Measurements from ENCODE around the gene CALCOCO1. TPM values are rescaled to one million over a fixed set of nuclear protein-coding genes. Genes with fewer than 3 reads are reported as not detected.
"Not testable (repeated sequence)": the region's sequence is repeated elsewhere in the genome, so short reads cannot be mapped to it uniquely, and the experiment has no call there.

The CALCOCO1 gene
- total RNA-seq, 1 donor from 2014 or later = 68.4 TPM

DNA sequence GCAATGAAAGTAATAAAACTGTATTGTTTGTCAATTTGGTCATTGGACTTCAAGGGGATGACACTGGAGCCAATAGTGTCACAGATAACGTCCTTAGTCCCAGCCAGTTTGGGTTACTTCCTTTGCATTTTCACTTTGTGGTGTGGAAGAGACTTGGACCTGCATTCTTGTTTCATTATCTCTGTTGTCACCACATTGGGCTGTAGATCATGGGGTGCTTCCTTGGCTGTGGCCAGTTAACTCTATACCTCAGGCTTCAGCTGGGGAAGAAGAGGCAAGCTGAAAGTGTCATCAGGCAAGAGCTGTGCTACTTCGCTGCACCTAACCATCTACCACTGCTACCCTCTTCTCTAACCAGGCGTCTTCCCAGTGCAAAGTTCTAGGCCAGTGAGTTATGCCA, 39.6 kb upstream of the CALCOCO1 start:
- Histone ChIP-seq H3K36me3 (ENCODE audit: control insufficient read depth, insufficient read depth, low read length) (no peaks in the 10 kb centered on the region), H3K27me3 (ENCODE audit: control insufficient read depth, insufficient read depth, low read length) (peaks cover 13% of the 10 kb centered on the region), H3K4me3 (ENCODE audit: low read depth, low read length) (no peak overlapping the region)
- TF ChIP-seq, protein P1, sequence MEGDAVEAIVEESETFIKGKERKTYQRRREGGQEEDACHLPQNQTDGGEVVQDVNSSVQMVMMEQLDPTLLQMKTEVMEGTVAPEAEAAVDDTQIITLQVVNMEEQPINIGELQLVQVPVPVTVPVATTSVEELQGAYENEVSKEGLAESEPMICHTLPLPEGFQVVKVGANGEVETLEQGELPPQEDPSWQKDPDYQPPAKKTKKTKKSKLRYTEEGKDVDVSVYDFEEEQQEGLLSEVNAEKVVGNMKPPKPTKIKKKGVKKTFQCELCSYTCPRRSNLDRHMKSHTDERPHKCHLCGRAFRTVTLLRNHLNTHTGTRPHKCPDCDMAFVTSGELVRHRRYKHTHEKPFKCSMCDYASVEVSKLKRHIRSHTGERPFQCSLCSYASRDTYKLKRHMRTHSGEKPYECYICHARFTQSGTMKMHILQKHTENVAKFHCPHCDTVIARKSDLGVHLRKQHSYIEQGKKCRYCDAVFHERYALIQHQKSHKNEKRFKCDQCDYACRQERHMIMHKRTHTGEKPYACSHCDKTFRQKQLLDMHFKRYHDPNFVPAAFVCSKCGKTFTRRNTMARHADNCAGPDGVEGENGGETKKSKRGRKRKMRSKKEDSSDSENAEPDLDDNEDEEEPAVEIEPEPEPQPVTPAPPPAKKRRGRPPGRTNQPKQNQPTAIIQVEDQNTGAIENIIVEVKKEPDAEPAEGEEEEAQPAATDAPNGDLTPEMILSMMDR (IDR thresholded peaks at IDR 0.05; ENCODE audit: insufficient read depth, low read length, poor library complexity, severe bottlenecking) = no peak
- DNase-seq (ENCODE audit: low read depth) = no peak

DNA sequence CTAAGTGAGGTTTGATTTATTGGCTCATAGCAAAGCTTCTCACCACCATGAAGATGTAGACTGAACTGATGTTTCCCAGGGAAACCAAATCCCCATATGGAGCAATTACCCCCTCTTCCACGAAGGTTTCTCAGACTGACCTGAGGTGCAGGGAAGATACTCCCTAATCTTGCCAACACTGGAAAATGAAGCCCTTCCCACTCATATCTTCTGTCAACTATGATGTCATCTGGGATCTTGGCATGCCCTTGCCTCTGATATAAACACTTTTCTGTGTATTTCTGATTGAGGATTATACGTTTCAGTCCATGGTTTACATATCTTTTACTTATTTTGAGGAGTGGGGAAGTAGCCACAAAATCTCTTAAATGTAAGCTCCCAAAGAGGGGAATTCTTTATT, 38.6 kb upstream of the CALCOCO1 start:
- Histone ChIP-seq H3K4me3 (ENCODE audit: low read depth, low read length) (no peak overlapping the region), H3K36me3 (ENCODE audit: control insufficient read depth, insufficient read depth, low read length) (no peaks in the 10 kb centered on the region), H3K27me3 (ENCODE audit: control insufficient read depth, insufficient read depth, low read length) (peaks cover 15% of the 10 kb centered on the region)
- TF ChIP-seq, protein P1 (IDR thresholded peaks at IDR 0.05; ENCODE audit: insufficient read depth, low read length, poor library complexity, severe bottlenecking) = no peak
- no peak for DNase-seq (ENCODE audit: low read depth)

DNA sequence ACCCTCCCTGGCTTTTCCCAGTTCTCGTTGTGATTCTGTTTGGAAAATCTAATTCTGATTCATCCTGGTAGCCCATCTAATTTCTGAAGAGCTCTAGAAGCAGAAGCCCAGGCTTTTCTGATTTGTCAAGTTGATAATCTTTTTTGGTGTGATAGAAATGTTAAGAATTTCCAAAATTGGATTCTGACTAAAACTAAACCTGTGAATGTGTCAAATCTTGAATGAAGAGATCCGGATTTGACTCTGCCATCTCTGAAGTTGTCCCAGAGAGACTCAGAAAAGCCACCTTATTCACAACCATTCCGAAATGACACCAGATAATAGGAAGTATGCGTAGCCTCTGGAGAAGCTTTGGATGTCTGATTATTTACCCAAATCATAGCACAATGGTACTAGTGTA, 37.4 kb upstream of the CALCOCO1 start:
- no peak overlapping the region for H3K4me3 ChIP-seq (ENCODE audit: low read depth, low read length)
- peaks cover 19% of the 10 kb centered on the region for H3K27me3 ChIP-seq (ENCODE audit: control insufficient read depth, insufficient read depth, low read length)
- no peaks in the 10 kb centered on the region for H3K36me3 ChIP-seq (ENCODE audit: control insufficient read depth, insufficient read depth, low read length)
- TF ChIP-seq, protein P1 (IDR thresholded peaks at IDR 0.05; ENCODE audit: insufficient read depth, low read length, poor library complexity, severe bottlenecking) = no peak
- no peak for DNase-seq (ENCODE audit: low read depth)

DNA sequence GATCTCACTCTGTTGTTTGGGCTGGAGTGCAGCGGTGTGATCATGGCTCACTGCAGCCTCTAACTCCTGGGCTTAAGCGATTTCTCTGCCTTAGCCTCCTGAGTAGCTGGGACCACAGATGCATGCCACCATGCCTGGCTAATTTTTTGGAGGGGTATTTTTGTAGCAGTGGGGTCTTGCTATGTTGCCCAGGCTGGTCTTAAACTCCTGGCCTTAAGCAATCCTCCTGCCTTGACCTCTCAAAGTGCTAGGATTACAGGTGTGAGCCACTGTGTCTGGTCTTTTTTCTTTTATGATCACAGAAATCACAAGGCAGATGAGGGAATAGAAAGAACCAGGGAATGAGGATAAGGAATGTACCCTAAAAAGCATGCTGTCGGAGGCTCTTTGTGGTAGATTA, 35.5 kb upstream of the CALCOCO1 start:
- not testable (repeated sequence) for H3K36me3 ChIP-seq (ENCODE audit: control insufficient read depth, insufficient read depth, low read length); H3K4me3 ChIP-seq (ENCODE audit: low read depth, low read length); DNase-seq (ENCODE audit: low read depth)
- peaks cover 37% of the 10 kb centered on the region for H3K27me3 ChIP-seq (ENCODE audit: control insufficient read depth, insufficient read depth, low read length)

DNA sequence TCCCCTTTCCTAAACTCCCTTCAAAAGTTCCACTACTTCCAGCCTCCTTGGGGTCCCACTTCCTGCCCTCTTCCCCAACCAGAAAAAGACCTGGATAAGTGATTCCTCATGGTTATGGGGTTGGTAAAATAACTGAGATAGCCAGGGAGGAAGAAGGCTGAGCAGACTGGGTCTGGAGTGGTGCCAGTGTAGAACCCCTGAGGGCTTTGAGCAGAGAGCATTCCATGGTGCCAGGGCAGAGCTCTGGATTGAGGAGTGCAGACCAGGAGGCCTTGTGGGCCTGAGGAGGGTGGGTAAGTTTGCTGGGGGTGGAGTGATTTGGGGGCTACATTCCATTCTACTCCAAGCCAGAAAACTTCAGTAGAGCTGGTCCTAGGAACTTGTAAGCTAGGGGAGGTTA, 34.1 kb upstream of the CALCOCO1 start:
- no peak for DNase-seq (ENCODE audit: low read depth)
- Histone ChIP-seq H3K36me3 (ENCODE audit: control insufficient read depth, insufficient read depth, low read length) (no peaks in the 10 kb centered on the region), H3K27me3 (ENCODE audit: control insufficient read depth, insufficient read depth, low read length) (peaks cover 45% of the 10 kb centered on the region), H3K4me3 (ENCODE audit: low read depth, low read length) (no peak overlapping the region)
- TF ChIP-seq, protein P1 (IDR thresholded peaks at IDR 0.05; ENCODE audit: insufficient read depth, low read length, poor library complexity, severe bottlenecking) = no peak

DNA sequence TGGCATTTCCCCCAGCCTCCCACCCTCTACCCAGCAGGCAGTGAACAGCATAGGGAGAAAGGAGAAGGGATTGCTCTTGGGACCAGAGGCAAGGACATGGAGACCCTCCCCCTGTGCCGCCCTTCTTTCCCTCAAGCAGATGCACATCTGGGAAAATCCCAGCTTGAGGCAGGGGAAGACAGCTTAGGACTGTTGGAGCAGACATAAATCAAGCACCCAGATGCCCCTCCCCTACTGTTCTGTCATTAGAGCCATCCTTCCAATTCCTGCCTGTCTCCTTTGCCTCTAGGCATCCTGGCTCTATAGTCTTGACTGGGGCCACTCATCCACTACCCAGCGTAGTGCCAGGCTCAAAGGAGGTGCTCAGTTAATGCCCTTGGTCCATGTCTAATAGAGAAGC, 32.0 kb upstream of the CALCOCO1 start:
- Histone ChIP-seq H3K27me3 (ENCODE audit: control insufficient read depth, insufficient read depth, low read length) (peaks cover 55% of the 10 kb centered on the region), H3K36me3 (ENCODE audit: control insufficient read depth, insufficient read depth, low read length) (no peaks in the 10 kb centered on the region), H3K4me3 (ENCODE audit: low read depth, low read length) (no peak overlapping the region)
- no peak for DNase-seq (ENCODE audit: low read depth)
- TF ChIP-seq, protein P1 (IDR thresholded peaks at IDR 0.05; ENCODE audit: insufficient read depth, low read length, poor library complexity, severe bottlenecking) = no peak
